HG02973 (cell line): ENCODE measurements around the gene ZSCAN29.
A peak's percentile ranks its signal among the peaks of the same experiment; 100 is the strongest.

Experiments
- ATAC-seq: cut with Tn5 transposase; IDR thresholded peaks from one replicate; pipeline ENCODE4 v1.9.1; 2021; ENCODE audit warnings: moderate library complexity; ENCODE audit not compliant: unreplicated experiment

The ZSCAN29 gene

DNA sequence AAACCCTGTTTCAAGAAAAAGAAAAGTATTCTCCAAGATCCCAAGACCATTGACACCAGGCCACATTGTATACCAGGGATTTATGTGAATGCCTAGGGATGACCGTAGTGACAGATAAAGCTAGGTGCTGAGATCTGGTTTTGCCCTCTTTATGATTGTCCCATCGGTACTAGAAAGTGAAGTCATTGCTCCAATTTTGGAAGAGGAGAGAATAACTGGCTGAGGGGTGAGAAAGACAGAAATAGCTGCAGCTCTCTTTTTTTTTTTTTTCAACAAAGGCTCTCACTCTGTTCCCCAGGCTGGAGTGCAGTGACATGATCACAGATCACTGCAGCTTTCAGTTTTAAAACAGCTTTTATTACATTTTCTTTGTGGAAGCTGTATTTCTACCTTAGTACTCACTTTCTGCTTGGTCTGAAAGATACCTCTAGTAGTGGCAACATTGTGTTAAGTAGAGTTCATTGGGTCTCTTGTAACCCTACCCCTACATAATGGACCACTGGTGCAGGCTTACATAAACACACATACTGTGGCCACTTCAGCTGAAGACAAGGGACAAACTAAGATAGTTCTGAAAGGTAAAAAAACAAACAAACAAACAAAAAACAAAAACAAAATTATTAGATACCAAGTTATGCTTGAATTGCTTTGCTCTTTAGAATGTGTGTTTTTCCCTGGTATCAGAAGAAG is 18.0 kb downstream of the ZSCAN29 start:
- no peak for ATAC-seq

DNA sequence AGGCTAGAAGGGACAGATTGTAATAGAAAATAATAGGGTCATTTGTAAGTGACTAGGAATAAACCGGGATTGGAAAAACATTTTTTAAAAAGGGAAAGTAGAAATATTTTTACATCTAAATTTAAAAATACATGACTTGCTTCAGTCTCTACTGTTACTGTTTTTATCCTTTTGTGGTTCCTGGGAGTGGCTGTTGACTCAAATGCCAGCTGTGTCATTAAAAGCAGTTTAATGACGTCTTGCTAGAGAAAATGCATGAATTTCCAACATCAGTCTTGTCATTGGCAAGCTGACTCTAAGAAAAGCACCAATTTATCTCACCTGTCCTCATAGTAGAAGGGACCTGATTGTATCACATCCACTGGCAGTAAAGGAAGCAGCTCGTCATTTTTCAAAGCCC is 23.7 kb downstream of the ZSCAN29 start:
- no peak for ATAC-seq

DNA sequence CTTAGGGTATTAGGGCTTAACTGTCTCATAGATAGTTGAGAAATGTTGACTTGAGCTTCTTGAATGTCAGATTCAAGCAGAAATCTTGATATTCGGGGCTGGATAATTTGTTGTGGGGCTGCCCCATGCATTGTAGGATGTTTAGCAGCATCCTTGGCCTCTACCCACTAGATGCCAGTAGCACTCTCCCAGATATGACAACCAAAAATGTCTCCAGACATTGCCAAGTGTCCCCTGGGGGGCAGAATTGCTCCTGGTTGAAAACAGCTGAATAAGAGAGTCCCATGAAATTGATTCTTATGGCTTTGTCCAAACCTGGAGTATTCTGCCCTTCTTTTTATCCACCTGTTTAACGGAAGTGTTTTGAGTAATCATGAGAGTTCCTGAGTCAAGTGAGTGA is 24.5 kb downstream of the ZSCAN29 start:
- ATAC-seq, result no peak

DNA sequence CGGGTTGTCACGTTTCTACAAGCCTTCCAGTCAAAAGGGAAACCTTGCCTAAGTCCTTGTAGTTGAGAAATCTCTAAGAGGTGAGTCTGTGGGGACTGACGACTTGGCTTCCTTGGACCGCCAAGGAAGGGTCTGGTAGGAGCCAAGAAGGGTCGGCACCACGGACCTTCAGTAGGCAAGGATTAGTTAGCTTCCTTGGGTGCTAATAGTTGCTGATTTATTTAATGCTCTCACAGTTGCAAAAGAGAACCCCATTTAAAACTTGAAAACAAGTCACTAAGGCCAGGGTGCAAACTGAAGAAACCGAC is 40.1 kb downstream of the ZSCAN29 start:
- ATAC-seq, result peak; percentile 13

DNA sequence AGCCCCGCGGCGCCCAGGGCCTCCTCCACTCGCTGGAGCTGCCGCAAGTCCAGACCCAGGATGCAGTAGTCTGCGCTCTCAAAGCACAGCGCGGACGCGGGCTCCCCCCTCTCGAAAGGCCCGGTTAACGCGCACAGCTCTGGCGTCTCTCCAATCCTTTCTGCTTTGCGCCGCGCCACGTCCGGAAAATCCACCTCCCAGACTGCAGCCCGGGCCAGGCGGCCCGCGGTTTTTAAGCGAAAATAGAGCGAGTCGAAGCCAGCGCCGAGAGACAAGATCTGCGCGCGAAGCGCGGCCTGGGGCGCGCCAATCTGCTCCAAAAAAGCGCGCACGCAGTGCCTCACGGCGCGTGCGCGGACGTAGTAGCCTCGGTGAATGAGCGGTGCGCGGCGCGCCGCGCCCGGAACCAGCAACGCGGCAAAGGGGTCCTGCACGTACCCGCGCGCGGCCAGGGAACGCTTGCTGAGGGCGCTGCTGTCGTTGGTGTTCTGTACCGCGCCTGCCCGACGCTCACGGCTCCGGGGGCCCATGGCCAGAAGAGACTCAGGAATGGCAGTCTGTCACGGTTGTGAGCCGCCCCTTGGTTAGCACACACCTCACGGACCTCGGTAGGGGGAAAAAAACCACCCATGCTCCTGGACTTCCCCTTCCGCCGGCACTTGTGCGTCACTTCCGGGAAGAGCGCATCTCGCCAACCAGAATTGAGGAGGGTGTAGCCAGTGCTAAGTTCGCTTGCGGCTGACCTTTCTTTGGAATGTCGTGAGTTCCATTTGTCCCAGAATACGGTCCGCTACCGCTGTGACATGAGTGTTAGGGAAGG is 40.7 kb downstream of the ZSCAN29 start, which contains the start of gene LCMT2:
TSS of gene LCMT2 (minus strand) at position 614 of the 820 bp plus-strand sequence. CDS start at position 530, 84 bp downstream.
- ATAC-seq, result peak; percentile 66

DNA sequence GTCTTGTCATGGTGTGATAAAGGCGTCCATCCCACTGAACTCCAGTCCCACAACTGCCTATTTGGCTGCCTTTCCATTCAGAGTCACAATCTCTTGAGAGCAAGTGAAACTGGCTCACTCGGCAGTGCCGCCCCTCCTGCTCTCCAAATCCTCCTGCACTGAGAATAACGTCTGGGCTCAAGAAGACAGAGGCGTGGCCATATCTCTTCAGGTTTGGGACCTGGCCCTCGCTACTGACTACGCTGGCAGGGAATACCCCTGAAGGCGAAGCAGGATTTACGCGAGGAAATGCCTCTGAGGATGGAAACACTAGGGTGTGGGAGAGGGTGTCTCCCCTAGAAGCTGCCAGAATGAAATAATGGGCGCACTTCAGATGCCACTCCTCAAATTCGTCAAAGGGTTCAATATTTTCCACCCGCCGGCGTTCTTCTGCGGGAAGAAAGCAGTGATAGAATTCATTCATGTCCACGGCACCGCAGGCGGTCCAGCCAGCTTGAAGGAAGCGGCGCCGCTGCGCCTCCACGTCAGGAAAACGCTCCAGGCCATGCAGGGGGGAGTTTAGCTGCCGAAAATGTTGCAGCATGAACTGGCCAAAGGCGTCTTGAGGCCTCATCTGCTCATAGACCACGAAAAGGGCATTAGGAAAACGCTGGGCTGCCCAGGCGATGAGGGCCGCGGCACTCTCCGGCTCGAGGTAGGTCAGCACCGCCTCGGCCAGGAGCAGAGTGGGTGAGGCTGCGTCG is 41.5 kb downstream of the ZSCAN29 start:
- ATAC-seq, result no peak

DNA sequence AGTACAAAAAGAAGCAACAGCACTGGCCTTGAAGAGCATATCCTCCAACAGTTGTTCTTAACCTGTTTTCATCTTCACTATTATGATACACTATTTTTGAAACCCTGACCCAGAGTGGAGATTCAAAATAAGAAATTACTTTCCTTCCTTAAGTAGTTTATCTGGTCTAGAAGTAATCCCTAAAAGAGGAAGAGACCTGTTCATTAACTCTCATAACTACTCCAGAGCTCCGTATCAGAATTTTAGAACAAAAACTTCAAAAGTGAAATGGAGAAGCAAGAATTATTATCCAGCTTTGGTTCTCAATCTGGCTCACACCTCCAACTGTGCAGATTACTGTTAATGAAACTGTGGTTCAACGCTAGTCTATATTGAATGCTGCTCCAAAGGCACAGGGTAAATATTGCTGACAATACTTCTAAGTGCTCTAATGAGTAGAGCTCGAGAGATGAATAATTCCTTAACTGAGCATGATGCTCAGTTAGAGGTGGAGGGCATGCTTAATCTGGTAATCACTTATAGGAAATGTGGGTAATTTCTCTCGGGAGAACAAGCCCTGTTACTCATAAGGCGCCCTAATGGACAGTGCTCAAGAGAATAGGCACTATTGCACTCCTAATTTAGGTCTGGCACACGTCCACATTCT is 45.7 kb downstream of the ZSCAN29 start:
- ATAC-seq, result no peak

DNA sequence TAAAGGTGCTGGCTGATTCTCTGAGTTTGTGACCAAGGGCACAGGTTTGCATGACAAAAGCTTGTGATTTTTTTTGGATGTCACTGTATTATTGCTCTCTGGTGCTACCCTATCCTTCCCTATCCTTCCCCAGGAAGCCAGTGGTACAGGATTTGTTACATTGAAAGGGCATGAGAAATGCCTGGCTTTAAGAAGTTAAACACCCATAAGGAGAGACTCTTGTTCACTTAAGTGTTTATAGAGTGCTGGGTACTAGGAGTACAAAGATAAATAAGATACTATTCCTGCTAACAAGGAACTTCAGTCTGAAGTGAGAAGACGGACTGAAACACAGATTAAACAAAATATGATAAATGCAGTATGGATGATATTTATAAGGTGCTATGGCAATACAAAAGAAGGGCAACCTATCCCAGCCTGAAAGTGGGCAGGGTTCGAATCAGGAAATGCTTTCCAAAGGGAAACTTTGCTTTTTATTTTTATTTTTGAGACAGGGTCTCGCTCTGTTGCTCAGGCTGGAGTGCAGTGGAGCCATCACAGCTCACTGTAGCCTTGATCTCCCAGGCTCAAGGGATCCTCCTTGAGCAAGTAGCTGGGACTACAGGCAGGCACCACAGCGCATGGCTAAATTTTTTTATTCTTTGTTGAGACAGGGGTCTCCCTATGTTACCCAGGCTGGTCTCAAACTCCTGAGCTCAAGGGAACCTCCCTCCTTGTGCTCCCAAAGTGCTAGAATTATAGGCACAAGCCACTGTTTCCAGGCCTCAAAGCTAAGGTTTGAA is 51.7 kb downstream of the ZSCAN29 start:
- ATAC-seq, result no peak

DNA sequence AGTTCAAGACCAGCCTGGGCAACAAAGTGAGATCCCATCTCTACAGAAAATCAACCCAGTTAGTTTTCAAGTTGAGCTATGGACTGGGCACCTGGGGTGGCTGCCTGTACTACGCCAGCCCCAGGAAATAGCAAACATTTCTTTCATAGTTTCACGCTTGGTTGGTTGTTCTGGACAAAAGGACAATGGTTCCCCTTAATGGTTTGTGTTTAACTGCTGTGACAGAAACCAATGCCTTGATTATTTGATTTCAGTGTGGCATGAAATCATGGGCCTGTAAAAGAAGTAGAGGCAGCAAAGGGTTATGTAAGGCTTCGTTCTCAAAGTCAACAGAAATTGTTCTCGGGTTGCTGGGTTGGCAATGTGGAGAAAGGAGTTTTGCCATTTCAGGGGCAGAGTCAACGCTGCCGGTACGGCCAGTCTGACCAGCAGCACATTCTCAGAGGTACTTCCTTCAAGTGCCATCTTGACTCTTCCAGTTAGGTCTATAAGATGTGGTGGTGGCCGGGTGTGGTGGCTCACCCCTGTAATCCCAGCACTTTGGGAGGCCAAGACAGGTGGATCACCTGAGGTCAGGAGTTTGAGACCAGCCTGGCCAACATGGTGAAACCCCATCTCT is 53.2 kb downstream of the ZSCAN29 start:
- ATAC-seq, result no peak

DNA sequence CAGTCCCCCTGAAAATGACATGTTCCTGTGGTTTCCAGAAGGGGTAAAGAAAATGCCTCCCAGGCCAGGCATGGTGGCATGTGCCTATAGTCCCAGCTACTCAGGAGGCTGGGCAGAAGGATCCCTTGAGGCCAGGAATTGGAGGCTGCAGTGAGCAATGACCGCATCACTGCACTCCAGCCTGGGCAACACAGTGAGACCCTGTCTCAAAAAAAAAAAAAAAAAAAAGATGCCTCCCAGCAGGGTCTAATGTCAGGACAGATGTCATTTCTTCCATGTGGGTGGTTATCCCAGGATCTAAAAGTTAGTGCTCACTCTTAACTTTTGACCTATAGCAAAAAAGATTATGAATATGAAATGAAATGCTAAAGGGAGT is 53.9 kb downstream of the ZSCAN29 start:
- no peak for ATAC-seq

DNA sequence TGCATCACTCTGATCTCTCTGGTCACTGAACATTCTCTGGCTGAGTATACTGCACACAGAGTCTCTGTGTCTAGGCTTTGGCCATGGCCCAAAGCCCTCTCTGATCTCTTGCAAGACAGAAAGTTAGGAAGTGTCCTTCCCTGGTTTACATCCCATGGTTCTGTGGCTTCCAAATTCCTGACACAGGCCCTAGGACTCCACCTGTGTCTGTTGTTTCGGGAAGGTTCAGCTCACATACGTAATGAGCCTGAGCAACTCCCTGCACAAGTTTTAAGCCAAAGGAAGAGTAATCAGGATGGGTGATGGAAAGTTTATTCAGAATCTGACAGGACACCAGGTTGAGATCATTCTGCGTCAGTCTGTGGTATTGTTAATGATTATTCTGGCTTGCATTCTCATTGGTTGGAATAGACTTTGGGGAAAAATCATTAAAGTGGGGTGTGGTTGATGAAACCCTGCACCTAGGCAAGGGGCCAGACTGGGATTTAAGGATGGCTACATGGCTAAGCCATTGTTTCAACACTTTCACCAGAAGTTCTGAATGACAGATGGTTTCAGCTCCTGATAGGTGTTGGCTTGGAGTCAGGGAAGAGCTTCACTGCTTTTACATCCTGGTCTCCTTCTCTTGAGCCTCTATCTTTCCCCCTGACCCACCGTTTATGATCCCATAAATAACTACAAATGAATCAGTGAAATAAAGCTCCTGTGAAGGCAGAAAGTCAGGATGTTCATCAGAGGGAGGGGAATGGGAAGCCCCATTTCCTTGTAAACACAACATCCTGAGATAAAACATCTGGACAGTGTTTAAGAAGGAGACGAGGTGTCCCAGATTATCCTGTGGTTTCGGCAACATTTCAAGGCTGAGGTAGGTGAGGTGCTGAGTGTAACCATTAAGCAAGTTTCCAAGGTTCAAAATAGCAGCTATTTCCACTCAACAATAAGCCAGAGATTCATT is 54.5 kb downstream of the ZSCAN29 start:
- ATAC-seq, result no peak

DNA sequence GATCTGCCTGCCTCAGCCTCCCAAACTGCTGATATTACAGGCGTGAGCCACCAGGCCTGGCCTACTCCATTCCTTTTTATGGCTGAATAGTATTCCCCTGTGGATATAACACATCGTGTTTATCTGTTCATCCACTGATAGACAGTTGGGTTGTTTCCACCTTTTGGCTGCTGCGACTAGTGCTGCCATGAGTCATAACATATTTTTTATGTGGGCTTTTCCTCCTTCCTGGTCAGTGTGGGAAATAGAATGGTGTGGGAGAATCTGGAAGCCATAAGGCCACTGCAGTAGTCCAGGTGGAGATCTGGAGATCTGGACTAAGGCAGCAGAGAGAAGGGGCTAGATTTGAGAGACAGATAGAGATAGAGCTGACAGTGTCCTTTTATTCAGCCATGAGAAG is 56.7 kb downstream of the ZSCAN29 start:
- ATAC-seq, result no peak

DNA sequence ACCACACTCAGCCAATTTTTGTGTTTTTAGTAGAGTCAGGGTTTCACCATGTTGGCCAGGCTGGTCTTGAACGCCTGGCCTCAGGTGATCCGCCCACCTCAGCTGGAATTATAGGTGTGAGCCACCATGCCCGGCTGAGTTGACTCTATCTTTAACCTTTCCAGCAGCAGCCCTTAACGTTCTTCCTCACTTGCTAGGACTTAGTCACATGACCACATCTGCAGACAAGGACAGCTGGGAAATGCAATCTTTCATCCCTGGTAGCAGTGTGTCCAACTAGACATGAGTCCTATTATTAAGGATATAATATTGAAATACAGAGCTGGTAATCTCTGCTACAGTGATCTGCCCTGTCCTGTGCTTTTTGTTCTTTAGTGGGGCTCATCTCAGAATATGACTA is 58.5 kb downstream of the ZSCAN29 start:
- ATAC-seq, result no peak
